ENCODE measurements around the gene PELI1.

The PELI1 gene, protein sequence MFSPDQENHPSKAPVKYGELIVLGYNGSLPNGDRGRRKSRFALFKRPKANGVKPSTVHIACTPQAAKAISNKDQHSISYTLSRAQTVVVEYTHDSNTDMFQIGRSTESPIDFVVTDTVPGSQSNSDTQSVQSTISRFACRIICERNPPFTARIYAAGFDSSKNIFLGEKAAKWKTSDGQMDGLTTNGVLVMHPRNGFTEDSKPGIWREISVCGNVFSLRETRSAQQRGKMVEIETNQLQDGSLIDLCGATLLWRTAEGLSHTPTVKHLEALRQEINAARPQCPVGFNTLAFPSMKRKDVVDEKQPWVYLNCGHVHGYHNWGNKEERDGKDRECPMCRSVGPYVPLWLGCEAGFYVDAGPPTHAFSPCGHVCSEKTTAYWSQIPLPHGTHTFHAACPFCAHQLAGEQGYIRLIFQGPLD

DNA sequence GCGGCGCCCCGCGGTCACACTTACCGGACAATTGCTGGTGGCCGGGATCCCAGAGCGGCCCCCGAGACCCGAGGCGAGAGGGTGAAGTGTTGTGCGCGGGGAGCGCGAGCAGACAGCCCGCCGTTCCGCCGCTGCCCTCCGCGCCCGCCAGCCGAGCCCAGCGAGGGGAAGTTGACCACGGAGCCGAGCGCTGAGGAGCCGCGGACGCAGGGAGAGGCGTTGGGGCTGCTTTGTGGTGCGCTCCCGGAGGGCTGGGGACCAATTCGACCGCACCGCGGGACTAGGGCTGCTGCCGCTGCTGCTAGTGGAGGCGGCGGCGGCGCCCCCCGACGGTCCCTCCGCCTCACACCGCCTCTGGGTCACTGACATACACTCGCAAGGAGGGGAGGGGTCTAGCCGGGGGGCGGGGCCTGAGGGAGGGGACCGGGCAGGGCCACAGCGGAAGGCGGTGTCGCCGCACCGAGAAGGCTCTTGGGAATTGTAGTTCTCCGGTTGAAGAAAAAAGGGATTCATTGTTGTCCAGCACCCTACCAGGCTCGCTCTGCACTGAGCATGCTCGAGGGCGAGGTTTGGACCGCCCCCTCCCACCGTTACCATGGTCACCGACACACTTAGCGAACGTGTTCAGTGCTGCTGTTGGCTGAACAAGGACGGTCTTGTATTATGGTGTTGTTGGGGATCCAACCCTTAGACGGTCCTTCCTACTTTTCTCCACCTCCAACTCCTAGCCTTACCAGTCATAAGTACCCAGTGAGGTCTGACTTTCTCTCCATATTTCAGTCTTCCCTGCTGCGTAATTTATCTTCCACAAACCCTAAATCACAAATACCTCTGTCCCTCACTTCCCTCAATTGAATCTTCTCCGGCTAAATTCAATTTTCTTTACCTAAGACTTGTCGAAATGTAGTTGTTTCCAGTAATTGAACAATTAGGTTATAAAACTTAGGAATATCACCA, at the start of gene PELI1:
TSS of gene PELI1 (minus strand) at position 364 of the 957 bp plus-strand sequence. CDS start 36,110 bp downstream, outside the sequence.
- DNase-seq: peak; percentile 99
- in situ Hi-C loops (cut with HindIII; ENCODE audit: low pct_ligation_motif_present, low sequenced_read_pairs): no loop called here
- peak within 1 kb of the TSS; percentile 83 for H3K4me3 ChIP-seq (ENCODE audit: low read depth, low read length)
- no peaks in the 10 kb centered on the region for H3K36me3 ChIP-seq (replicated peaks)
- TF ChIP-seq, protein P1, sequence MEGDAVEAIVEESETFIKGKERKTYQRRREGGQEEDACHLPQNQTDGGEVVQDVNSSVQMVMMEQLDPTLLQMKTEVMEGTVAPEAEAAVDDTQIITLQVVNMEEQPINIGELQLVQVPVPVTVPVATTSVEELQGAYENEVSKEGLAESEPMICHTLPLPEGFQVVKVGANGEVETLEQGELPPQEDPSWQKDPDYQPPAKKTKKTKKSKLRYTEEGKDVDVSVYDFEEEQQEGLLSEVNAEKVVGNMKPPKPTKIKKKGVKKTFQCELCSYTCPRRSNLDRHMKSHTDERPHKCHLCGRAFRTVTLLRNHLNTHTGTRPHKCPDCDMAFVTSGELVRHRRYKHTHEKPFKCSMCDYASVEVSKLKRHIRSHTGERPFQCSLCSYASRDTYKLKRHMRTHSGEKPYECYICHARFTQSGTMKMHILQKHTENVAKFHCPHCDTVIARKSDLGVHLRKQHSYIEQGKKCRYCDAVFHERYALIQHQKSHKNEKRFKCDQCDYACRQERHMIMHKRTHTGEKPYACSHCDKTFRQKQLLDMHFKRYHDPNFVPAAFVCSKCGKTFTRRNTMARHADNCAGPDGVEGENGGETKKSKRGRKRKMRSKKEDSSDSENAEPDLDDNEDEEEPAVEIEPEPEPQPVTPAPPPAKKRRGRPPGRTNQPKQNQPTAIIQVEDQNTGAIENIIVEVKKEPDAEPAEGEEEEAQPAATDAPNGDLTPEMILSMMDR (IDR thresholded peaks at IDR 0.05; ENCODE audit: low read depth, low read length, missing control alignments): peak; percentile 27
- peak within 1 kb of the TSS; percentile 76 for H3K27ac ChIP-seq
- no peaks in the 10 kb centered on the region for H3K27me3 ChIP-seq (replicated peaks)

DNA sequence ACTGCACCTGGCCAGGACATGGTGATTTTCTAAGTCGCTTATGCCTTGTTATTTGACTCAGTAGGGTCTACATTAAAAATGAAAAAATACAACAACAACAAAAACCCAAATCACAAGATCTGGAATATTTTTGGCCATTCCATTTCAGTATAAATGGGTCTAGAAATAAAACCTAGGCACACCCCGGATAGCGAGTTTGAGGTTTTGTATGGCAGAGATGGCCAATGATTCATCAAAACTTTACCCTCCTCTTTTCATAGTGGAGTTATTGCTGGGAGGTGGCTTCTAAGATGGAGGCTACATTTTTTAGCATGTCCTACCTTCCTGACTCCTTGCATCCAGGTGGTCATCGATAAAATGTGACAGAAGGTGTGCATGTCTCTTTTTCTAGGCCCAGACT, 49.3 kb upstream of the PELI1 start:
- DNase-seq: no peak
- Histone ChIP-seq H3K36me3 (replicated peaks) (no peaks in the 10 kb centered on the region), H3K4me3 (ENCODE audit: low read depth, low read length) (no peak overlapping the region), H3K27me3 (replicated peaks) (no peaks in the 10 kb centered on the region), H3K27ac (no peak overlapping the region)
- in situ Hi-C loops (cut with HindIII; ENCODE audit: low pct_ligation_motif_present, low sequenced_read_pairs): no loop called here
- TF ChIP-seq, protein P1 (IDR thresholded peaks at IDR 0.05; ENCODE audit: low read depth, low read length, missing control alignments): no peak

DNA sequence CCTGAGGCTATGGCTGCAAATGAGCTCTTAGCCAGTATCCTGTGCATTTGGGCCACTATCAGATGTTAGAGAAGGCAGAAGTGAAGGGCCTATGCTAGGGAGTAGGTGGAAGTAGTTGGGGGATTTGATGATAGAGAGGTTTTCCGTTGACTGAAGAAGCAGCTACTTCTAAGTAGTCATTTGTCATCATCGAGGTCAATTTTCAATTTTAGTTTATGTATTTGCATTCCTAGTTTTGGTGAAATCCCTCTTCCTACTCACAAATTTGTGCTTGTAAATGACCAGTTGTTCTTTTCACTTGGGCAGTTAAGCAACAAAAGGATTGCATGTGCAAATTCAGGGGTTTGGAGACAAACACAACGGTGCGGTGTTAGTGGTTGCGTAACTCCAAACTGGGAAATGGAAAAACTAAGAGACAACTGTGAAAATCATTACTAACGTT, 48.5 kb upstream of the PELI1 start:
- Histone ChIP-seq H3K27me3 (replicated peaks) (no peaks in the 10 kb centered on the region), H3K36me3 (replicated peaks) (no peaks in the 10 kb centered on the region), H3K27ac (no peak overlapping the region), H3K4me3 (ENCODE audit: low read depth, low read length) (no peak overlapping the region)
- TF ChIP-seq, protein P1 (IDR thresholded peaks at IDR 0.05; ENCODE audit: low read depth, low read length, missing control alignments): no peak
- in situ Hi-C loops (cut with HindIII; ENCODE audit: low pct_ligation_motif_present, low sequenced_read_pairs): no loop called here
- DNase-seq: no peak

DNA sequence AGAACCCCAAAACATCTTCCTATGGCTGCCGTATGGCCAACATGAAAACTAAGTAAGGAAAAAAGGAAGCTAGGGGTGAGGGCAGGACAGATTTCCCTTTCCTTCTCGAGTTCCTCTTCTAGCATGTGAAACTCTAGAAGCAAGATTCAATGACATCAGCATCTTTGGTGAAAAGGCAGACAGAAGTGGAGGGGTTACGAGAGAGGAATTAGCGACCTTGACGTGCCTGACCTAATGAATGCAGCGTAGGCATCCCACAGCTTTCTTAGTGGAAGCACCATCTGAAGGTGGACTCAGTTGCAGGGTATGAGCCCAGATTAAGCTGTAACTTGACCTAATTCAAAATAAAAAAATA, 47.9 kb upstream of the PELI1 start:
- Histone ChIP-seq H3K27me3 (replicated peaks) (no peaks in the 10 kb centered on the region), H3K36me3 (replicated peaks) (no peaks in the 10 kb centered on the region), H3K27ac (no peak overlapping the region), H3K4me3 (ENCODE audit: low read depth, low read length) (no peak overlapping the region)
- TF ChIP-seq, protein P1 (IDR thresholded peaks at IDR 0.05; ENCODE audit: low read depth, low read length, missing control alignments): no peak
- DNase-seq: no peak
- in situ Hi-C loops (cut with HindIII; ENCODE audit: low pct_ligation_motif_present, low sequenced_read_pairs): no loop called here

DNA sequence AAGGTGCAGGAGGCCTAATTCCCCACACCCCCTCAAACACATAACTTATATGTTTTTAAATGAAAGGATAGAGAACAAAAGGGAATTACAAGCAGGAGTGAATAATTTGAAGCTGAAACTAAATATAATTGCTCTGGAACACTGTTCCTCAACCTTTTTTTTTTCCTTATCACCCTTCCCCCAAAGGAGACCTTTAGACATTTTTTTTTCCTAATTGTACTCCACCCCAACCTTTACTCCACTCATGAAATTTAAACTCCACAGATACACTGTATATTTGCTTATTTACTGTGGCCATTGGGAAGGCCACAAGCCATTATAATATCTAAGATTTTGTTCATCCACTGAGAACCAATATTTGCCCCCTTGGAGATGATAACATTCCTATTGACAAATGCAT, 45.4 kb upstream of the PELI1 start:
- no peak overlapping the region for H3K27ac ChIP-seq
- in situ Hi-C loops (cut with HindIII; ENCODE audit: low pct_ligation_motif_present, low sequenced_read_pairs): no loop called here
- H3K27me3 ChIP-seq (replicated peaks): no peaks in the 10 kb centered on the region
- H3K4me3 ChIP-seq (ENCODE audit: low read depth, low read length): no peak overlapping the region
- no peak for DNase-seq
- TF ChIP-seq, protein P1 (IDR thresholded peaks at IDR 0.05; ENCODE audit: low read depth, low read length, missing control alignments): no peak
- H3K36me3 ChIP-seq (replicated peaks): no peaks in the 10 kb centered on the region

Measured in brain microvascular endothelial cell (primary cell).